Loucy (cell line): Measurements from ENCODE around the gene MOB1A.

Experiments used
- CTCF ChIP-seq: fragments of 200-600 bp; sonication (generic); conservative IDR thresholded peaks from 2 replicates; pipeline ENCODE4 v1.5.1; 2014; ENCODE audit warnings: mild to moderate bottlenecking, antibody characterized with exemption, low read length
- EZH2phosphoT487 ChIP-seq: fragments of 200-600 bp; IDR thresholded peaks from 2 replicates; pipeline ENCODE4 v1.6.1; 2018; ENCODE audit warnings: antibody characterized with exemption, mild to moderate bottlenecking, moderate library complexity, borderline replicate concordance

GRCh38 chr2:74201596-74201995 lies 22.9 kb upstream of the MOB1A start:
- TF ChIP-seq CTCF (no peak), EZH2phosphoT487 (no peak)
